SU-DHL-6 (cell line): ENCODE measurements around the gene MED23.

Experiments
- H2AFZ ChIP-seq: fragments of 200-600 bp; sonication (generic); 2 replicates; pipeline ENCODE4 v1.6.1; 2014; ENCODE audit warnings: low read depth, mild to moderate bottlenecking, moderate library complexity, mixed read lengths, antibody characterized with exemption, low read length; ENCODE audit not compliant: severe bottlenecking
- H3F3A ChIP-seq: fragments of 200-600 bp; shearing (Covaris generic); 2 replicates; pipeline ENCODE4 v1.6.0; 2016; ENCODE audit warnings: antibody characterized with exemption, mild to moderate bottlenecking; ENCODE audit not compliant: insufficient read depth
- H3K27ac ChIP-seq: fragments of 200-600 bp; sonication (generic); 2 replicates; pipeline ENCODE4 v1.5.1; 2016; ENCODE audit warnings: low read depth, mild to moderate bottlenecking, low read length, moderate library complexity, mixed read lengths
- H3K27me3 ChIP-seq: fragments of 200-600 bp; sonication (generic), shearing (Covaris generic); 2 replicates; pipeline ENCODE4 v1.6.0; 2014; ENCODE audit warnings: mild to moderate bottlenecking, low read length
- H3K36me3 ChIP-seq: fragments of 200-600 bp; sonication (generic); 2 replicates; pipeline ENCODE4 v1.6.1; 2014; ENCODE audit warnings: mild to moderate bottlenecking, low read length, mixed read lengths
- H3K4me2 ChIP-seq: fragments of 300-600, 200-600 bp; shearing (Covaris generic), sonication (generic); 2 replicates; pipeline ENCODE4 v1.6.0; 2014; ENCODE audit warnings: low read length, low read depth, mild to moderate bottlenecking; ENCODE audit not compliant: poor library complexity, severe bottlenecking
- H3K4me3 ChIP-seq: fragments of 200-600 bp; sonication (generic); 2 replicates; pipeline ENCODE4 v1.5.1; 2014; ENCODE audit warnings: antibody characterized with exemption, low read length, mild to moderate bottlenecking, mixed read lengths; ENCODE audit not compliant: insufficient read depth, poor library complexity, severe bottlenecking
- H3K79me2 ChIP-seq: fragments of 200-600 bp; sonication (generic); 2 replicates; pipeline ENCODE4 v1.6.1; 2014; ENCODE audit warnings: mild to moderate bottlenecking, low read length, moderate library complexity; ENCODE audit not compliant: insufficient read depth
- H3K9ac ChIP-seq: fragments of 200-600 bp; sonication (generic); 2 replicates; pipeline ENCODE4 v1.7.0; 2014; ENCODE audit warnings: mild to moderate bottlenecking, low read length
- H3K9me2 ChIP-seq: fragments of 200-600 bp; sonication (generic); replicated peaks from 2 replicates; pipeline ENCODE4 v1.6.1; 2014; ENCODE audit warnings: low read length; ENCODE audit not compliant: insufficient read depth
- H3K9me3 ChIP-seq: fragments of 200-600 bp; sonication (generic); 2 replicates; pipeline ENCODE4 v1.6.1; 2014; ENCODE audit warnings: low read length, mixed read lengths; ENCODE audit not compliant: insufficient read depth
- H4K20me1 ChIP-seq: fragments of 200-600 bp; sonication (generic); 2 replicates; pipeline ENCODE4 v1.6.1; 2014; ENCODE audit warnings: low read depth, mild to moderate bottlenecking, antibody characterized with exemption, low read length, moderate library complexity, mixed read lengths
- CTCF ChIP-seq: fragments of 200-600 bp; sonication (generic); IDR thresholded peaks from one replicate; pipeline ENCODE4 v1.5.1; 2017; ENCODE audit warnings: antibody characterized with exemption, mild to moderate bottlenecking, low read length, moderate library complexity; ENCODE audit not compliant: insufficient read depth, poor library complexity, severe bottlenecking
- EZH2phosphoT487 ChIP-seq: fragments of 200-600 bp; sonication (generic), shearing (Covaris generic); conservative IDR thresholded peaks from 2 replicates; pipeline ENCODE4 v1.6.1; 2018; ENCODE audit warnings: mild to moderate bottlenecking, antibody characterized with exemption, low read length, moderate library complexity, mixed read lengths

Gene MED23

GRCh38 chr6:131644921-131645320 is 16.9 kb upstream of the MED23 start:
- H3F3A ChIP-seq: no peaks in the 10 kb centered on the region
- H3K36me3 ChIP-seq: peaks cover 8% of the 10 kb centered on the region
- TF ChIP-seq CTCF: no peak
- TF ChIP-seq EZH2phosphoT487: no peak
- no peak overlapping the region for H2AFZ ChIP-seq
- no peak overlapping the region for H3K4me2 ChIP-seq
- H3K27me3 ChIP-seq: no peaks in the 10 kb centered on the region
- no peak overlapping the region for H3K27ac ChIP-seq
- no peaks in the 10 kb centered on the region for H3K9me2 ChIP-seq
- no peak overlapping the region for H3K4me3 ChIP-seq
- no peaks in the 10 kb centered on the region for H3K9me3 ChIP-seq
- peaks cover 22% of the 10 kb centered on the region for H3K79me2 ChIP-seq
- H3K9ac ChIP-seq: no peak overlapping the region
- no peaks in the 10 kb centered on the region for H4K20me1 ChIP-seq

GRCh38 chr6:131643855-131644460 is 15.9 kb upstream of the MED23 start:
- Histone ChIP-seq H2AFZ (no peak overlapping the region), H3F3A (no peaks in the 10 kb centered on the region), H3K9ac (no peak overlapping the region), H4K20me1 (no peaks in the 10 kb centered on the region), H3K9me2 (no peaks in the 10 kb centered on the region), H3K9me3 (no peaks in the 10 kb centered on the region), H3K36me3 (peaks cover 8% of the 10 kb centered on the region), H3K27ac (no peak overlapping the region), H3K4me3 (no peak overlapping the region), H3K79me2 (peaks cover 27% of the 10 kb centered on the region), H3K4me2 (no peak overlapping the region), H3K27me3 (no peaks in the 10 kb centered on the region)
- TF ChIP-seq CTCF: no peak
- no peak for TF ChIP-seq EZH2phosphoT487

GRCh38 chr6:131642987-131643611 is 15.1 kb upstream of the MED23 start:
- H3K9me2 ChIP-seq: no peaks in the 10 kb centered on the region
- no peak overlapping the region for H3K9ac ChIP-seq
- no peaks in the 10 kb centered on the region for H3F3A ChIP-seq
- H3K79me2 ChIP-seq: peaks cover 36% of the 10 kb centered on the region
- H3K27me3 ChIP-seq: no peaks in the 10 kb centered on the region
- no peak overlapping the region for H2AFZ ChIP-seq
- peaks cover 8% of the 10 kb centered on the region for H3K36me3 ChIP-seq
- no peak overlapping the region for H3K4me3 ChIP-seq
- no peak overlapping the region for H3K27ac ChIP-seq
- no peak for TF ChIP-seq CTCF
- no peak for TF ChIP-seq EZH2phosphoT487
- H3K4me2 ChIP-seq: no peak overlapping the region
- H3K9me3 ChIP-seq: no peaks in the 10 kb centered on the region
- H4K20me1 ChIP-seq: no peaks in the 10 kb centered on the region
